ENCODE data around the gene ST7. TPM values are rescaled to one million over a fixed set of nuclear protein-coding genes. Genes with fewer than 3 reads are reported as not detected.
"Not testable (repeated sequence)": the region's sequence is repeated elsewhere in the genome, so short reads cannot be mapped to it uniquely, and the experiment has no call there.

Gene ST7
- total RNA-seq, 4 donors from 2014 or later: 23.7 to 29.5 (median 25.5) TPM

- DNase-seq (ENCODE audit: low spot score) (no peak), ATAC-seq (ENCODE audit: low FRiP score) (no peak)
- no peak for TF ChIP-seq CTCF (IDR thresholded peaks at IDR 0.05)
Measured at GRCh38 chr7:116969371-116969902, 16.1 kb downstream of the ST7 start.

GRCh38 chr7:116970238-116970910 lies 17.1 kb downstream of the ST7 start:
- no peak for DNase-seq (ENCODE audit: low spot score)
- no peak for ATAC-seq (ENCODE audit: low FRiP score)
- no peak for TF ChIP-seq CTCF (IDR thresholded peaks at IDR 0.05)

- DNase-seq (ENCODE audit: low spot score); ATAC-seq (ENCODE audit: low FRiP score): not testable (repeated sequence)
Measured at GRCh38 chr7:116971153-116971552, 17.9 kb downstream of the ST7 start.

- TF ChIP-seq CTCF (IDR thresholded peaks at IDR 0.05): no peak
- no peak for ATAC-seq (ENCODE audit: low FRiP score)
- DNase-seq (ENCODE audit: low spot score): no peak
Measured at GRCh38 chr7:116971869-116972268, 18.6 kb downstream of the ST7 start.

GRCh38 chr7:116975024-116975423 lies 21.7 kb downstream of the ST7 start:
- ATAC-seq (ENCODE audit: low FRiP score); DNase-seq (ENCODE audit: low spot score): not testable (repeated sequence)

- DNase-seq (ENCODE audit: low spot score) (no peak), ATAC-seq (ENCODE audit: low FRiP score) (no peak)
- TF ChIP-seq CTCF (IDR thresholded peaks at IDR 0.05): no peak
Measured at GRCh38 chr7:116977172-116977571, 23.9 kb downstream of the ST7 start.

- no peak for DNase-seq (ENCODE audit: low spot score)
- TF ChIP-seq CTCF (IDR thresholded peaks at IDR 0.05): no peak
- ATAC-seq (ENCODE audit: low FRiP score): no peak
Measured at GRCh38 chr7:116978006-116978405, 24.7 kb downstream of the ST7 start.

GRCh38 chr7:116979430-116979829 lies 26.1 kb downstream of the ST7 start:
- ATAC-seq (ENCODE audit: low FRiP score) (no peak), DNase-seq (ENCODE audit: low spot score) (no peak)
- no peak for TF ChIP-seq CTCF (IDR thresholded peaks at IDR 0.05)

Measured in omental fat pad (tissue), 4 donors.